GM12873 (cell line): ENCODE measurements around the gene TAS2R40.

Experiments used
- CTCF ChIP-seq: IDR thresholded peaks from 2 replicates; pipeline ENCODE4 v1.5.1; 2012; ENCODE audit warnings: low read depth, mild to moderate bottlenecking, moderate library complexity, low read length, control low read depth; ENCODE audit not compliant: insufficient read depth; ENCODE audit errors: missing control alignments

The TAS2R40 gene

DNA sequence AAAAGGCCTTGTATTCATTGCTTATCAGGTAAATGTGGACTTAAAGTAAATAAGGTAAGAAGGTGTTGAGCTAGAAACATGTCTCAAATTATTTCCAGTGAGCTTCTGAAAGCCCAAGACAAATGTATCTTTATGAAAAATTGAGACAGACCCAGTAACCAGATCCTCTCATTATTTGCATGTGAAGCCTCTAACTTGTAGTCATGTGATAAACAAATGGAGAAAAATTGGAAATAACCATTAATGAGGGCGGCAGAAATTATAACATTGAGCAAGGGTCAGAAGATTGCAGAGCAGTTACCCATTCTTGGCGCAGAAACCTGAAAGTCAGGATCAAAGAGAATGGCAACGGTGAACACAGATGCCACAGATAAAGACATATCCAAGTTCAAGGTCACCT, at the start of gene TAS2R40:
TSS of gene TAS2R40 (plus strand) at position 301 of the 400 bp plus-strand sequence. CDS start at position 343, 42 bp downstream.
- no peak for TF ChIP-seq CTCF

DNA sequence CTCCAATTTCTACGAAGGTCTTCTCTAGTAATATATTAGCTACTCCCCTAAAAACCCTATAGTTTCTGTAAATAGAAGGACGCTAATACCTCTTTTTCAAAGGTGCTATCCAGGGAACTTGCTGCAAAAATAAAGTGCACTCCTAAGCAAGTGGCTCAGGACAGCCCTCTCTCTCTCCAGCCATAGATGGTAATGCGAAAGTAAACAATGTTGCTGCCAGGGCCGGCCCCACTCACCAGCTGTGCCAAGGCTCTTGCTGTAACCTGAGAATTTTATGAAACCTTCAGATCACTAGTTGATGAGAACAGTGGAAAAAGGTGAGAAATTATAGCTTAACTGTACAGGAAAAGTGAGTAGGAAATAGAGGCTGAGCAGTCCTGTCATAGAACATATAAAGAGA, 49.5 kb upstream of the TAS2R40 start:
- no peak for TF ChIP-seq CTCF

DNA sequence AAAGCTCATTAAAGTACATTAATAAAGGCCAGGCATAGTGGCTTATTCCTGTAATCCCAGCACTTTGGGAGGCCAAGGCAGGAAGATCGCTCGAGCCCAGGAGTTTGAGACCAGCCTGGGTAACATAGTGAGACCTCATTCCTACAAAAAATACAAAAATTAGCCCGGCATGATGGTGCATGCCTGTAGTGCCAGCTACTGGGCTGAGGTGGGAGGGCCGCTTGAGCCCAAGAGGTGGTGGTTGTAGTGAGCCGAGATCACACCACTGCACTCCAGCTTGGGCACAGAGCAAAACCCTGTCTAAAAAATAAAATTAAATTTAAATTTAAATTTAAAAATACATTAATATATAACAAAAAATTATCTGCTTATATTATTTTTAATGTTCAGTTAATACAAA, 45.7 kb upstream of the TAS2R40 start:
- no peak for TF ChIP-seq CTCF

GRCh38 chr7:143177374-143178119, 44.3 kb upstream of the TAS2R40 start:
- no peak for TF ChIP-seq CTCF

GRCh38 chr7:143181349-143181748, 40.5 kb upstream of the TAS2R40 start:
- TF ChIP-seq CTCF, result no peak

- TF ChIP-seq CTCF, result no peak
Observed at GRCh38 chr7:143183024-143183423, 38.8 kb upstream of the TAS2R40 start, which contains the start of gene TAS2R39. TAS2R39 (plus strand) TSS chr7:143183419; CDS start chr7:143183419, 0 bp downstream.

DNA sequence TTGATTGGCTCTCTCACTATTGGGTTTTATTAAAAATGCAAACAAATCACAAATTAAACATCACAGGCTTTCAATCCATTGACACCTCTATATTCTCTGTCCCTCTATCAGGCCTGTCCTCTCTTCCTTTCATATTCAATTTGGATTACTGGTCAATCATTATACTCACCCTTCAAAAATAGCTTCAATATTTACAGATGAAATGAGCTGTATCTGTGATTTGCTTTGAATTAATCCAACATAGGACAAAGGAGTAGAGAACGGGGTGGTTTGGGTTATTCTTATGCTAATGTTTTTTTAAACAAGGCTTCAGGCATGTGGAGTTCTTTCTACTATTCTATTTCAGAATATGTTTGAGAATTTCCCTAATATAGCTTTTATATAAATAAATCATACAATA, 36.3 kb upstream of the TAS2R40 start:
- no peak for TF ChIP-seq CTCF

DNA sequence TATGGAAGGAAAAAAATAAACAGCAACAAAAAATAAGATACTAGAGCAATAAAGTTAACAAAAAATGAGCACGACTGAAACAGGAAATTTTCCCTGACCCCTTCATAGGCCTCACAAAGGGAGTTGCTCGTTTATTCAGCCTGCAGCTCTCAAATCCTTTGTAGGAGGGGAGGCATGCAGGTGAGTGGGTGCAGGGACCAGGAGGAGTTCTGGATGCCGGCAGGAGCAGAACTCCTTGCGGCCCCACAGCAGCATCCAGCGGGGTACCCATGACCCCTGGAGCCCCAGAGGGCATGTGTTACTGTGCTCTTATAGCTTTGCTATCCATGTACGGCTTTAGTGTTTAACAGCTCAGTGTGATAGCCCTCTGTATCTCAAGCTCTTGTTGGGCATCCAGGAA, 32.8 kb upstream of the TAS2R40 start:
- no peak for TF ChIP-seq CTCF
